NCI-H146 (cell line): ENCODE measurements around the gene TRAF5.
"Not testable (repeated sequence)": the region's sequence is repeated elsewhere in the genome, so short reads cannot be mapped to it uniquely, and the experiment has no call there.

ENCODE experiments used
- DNase-seq: peaks from one replicate; lab custom pipeline; 2025; lab: John Stamatoyannopoulos, UW

The TRAF5 gene

DNA sequence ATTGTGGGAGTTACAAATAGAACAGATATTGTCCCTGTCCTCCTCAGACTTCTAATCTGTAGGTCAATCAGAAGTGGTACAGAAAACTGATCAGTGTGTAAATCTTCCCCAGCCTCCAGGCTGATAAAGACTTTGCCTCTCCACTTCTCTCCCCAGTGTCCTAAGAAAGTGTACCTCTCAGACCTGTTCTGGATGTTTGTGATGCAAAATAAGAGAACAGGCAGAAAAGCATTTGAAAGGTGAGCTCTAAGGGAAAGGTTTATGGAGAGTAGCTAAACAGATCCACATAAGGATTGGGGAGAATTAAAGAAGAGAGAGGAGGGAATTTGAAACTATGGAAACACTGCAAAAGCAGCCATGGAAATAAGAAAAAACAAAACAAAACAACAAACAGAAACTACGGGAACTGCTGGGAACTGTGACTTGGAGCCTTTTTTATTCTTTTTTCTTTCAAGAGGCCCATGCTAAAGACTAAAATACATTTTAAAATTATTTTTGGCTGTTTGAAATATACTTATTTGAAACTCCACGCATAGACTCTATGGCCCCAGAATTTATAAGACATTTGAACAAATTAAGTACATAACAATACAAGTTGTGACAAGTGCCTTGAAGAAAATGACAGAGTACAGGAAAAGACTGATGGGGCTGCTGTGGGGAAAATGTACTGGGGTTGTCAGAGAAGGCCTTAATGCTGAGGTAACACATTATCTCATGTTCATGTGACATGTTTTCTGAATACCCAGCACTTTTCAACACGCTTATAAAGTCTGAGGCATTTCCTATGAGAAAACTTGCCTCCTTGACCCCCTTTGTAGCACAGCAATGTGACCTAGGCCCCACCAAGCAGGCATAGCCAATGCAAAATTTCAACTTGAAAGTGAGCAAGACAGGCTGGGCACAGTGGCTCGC lies 51.2 kb downstream of the TRAF5 start:
- DNase-seq, result no peak

- DNase-seq, result no peak
Measured at GRCh38 chr1:211378844-211379243, 52.2 kb downstream of the TRAF5 start.

DNA sequence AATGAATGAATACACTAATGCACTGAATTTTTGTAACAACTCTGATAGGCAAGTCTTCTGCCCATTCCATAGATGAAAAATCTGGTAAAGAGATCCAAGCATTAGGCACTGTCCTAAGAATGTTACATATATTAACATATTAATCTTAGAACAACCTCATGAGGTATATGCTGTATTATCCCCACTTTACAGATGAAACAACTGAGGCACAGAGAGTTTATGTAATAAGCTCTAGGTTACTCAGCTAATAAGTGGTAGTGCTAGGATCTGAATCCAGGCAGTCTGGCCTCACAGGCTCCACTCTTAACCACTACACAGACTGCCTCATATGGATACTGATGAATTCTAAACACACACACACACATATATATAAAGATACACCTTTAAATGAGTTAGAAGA lies 52.8 kb downstream of the TRAF5 start:
- DNase-seq, result no peak

GRCh38 chr1:211381481-211382181 lies 55.0 kb downstream of the TRAF5 start:
- no peak for DNase-seq

DNA sequence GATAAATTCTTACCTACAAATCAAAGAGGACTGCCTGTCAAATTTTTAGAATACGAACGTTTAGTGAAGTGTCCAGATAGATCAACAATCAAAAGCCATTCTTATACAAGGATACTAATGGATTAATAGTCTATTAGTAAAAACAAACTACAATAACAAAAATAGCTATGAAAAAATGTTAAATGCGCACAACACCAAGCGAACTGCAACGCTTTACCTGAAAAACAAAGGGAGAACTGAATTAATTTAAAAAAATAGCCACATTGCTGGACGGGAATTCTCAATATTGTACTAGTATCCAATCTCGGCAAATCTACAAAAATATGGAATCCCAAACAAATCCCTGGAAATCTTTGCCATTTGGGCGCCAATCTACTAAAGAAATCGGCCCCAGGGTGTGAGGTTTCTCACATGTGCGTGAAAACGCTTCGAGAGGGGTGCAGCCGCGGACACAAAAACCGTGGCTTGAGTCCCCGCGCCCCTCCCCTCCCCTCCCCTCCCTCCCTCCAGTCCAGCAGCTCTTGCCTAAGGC lies 55.6 kb downstream of the TRAF5 start:
- no peak for DNase-seq

DNA sequence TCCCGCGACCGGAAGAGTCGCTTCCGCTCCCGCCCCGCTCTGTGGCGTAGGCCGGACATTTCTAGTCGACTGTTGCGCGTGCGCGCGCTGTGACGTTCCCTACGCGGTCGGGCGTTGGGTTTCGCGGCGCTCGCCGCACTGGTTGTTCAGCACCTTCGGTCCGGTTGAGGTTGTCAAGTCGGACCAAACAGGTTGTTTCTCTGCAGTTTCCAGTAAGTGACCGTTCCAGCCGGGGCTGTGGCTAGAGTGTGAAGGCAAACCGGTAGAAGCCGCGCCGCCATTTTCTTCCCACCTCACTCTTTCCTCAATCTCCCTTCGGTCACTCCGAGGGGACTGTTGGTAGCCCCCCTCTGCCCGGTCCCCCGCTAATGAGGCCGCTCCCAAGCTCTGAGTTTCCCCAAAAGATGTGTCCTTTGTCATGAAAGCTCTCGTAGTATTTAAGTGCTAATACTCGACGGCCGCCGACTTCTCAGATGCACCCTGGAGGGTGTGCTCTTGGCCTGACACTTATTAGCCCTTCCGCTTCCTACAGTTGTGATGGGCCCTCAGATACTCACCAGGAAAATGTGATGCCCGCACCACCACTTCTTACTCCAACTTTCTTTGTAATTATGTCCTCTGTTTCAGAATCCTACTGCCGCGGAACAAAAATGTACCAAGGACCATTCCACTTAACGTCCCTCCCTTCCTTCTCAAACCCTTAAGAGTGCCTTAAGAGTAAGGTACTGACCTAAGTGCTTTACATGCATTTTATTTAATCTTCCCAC lies 56.3 kb downstream of the TRAF5 start:
- DNase-seq, result peak; percentile 97

- DNase-seq, result no peak
Measured at GRCh38 chr1:211384524-211384923, 57.9 kb downstream of the TRAF5 start.

- DNase-seq, result no peak
Measured at GRCh38 chr1:211386921-211387320, 60.3 kb downstream of the TRAF5 start.

DNA sequence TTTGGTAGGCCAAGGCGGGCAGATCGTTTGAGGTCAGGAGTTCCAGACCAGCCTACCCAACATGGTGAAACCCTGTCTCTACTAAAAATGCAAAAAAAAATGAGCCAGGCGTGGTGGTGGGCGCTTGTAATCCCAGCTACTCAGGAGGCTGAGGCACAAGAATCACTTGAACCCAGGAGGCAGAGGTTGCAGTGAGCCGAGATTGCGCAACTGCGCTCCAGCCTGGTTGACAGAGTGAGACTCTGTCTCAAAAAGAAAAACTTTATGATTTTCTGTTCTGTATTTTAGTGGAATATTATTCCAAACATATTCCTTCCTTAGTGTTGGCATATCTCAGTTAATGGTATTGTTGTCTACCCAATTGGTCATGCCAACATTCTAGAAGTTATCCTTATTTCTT lies 64.2 kb downstream of the TRAF5 start:
- DNase-seq, result not testable (repeated sequence)

- DNase-seq, result no peak
Measured at GRCh38 chr1:211393203-211393602, 66.6 kb downstream of the TRAF5 start.

DNA sequence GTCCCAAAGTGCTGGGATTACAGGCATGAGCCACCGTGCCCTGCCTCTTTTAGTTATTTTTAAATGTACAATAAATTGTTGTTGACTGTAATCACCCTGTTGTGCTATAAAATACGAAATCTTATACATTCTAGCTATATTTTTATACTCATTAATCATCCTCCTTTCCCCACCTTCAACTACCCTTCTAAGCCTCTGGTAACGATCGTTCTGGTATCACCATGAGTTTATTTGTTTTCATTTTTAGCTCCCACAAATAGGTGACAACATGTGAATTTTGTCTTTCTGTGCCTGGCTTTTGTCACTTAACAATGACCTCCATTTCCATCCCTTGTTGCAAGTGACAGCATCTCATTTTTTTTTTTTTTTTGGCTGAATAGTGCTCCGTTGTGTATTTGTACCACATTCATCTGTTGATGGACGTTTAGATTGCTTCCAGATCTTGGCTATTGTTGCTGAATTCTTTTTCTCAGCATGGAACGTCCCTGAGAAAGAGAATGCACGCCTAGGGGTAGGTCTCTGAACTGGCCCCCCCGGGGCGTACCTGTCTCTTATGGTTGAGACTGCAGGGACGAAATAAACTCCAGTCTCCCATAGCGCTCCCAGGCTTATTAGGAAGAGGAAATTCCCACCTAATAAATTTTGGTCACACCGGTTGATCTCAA lies 71.8 kb downstream of the TRAF5 start:
- not testable (repeated sequence) for DNase-seq

- not testable (repeated sequence) for DNase-seq
Measured at GRCh38 chr1:211399851-211400393, 73.3 kb downstream of the TRAF5 start.

DNA sequence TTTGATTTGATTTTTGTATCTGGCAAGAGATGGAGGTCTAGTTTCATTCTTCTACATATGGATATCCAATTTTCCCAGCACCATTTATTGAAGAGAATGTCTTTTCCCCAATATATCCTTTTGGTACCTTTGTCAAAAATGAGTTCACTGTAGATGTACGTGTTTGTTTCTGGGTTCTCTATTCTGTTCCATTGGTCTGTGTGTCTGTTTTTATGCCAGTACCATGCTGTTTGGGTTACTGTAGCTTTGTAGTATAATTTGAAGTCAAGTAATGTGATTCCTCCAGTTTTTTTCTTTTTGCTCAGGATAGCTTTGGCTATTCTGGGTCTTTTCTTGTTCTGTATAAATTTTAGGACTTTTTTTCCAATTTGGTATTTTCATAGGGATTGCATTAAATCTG lies 75.1 kb downstream of the TRAF5 start:
- not testable (repeated sequence) for DNase-seq

GRCh38 chr1:211406086-211406485 lies 79.5 kb downstream of the TRAF5 start:
- DNase-seq, result not testable (repeated sequence)

DNA sequence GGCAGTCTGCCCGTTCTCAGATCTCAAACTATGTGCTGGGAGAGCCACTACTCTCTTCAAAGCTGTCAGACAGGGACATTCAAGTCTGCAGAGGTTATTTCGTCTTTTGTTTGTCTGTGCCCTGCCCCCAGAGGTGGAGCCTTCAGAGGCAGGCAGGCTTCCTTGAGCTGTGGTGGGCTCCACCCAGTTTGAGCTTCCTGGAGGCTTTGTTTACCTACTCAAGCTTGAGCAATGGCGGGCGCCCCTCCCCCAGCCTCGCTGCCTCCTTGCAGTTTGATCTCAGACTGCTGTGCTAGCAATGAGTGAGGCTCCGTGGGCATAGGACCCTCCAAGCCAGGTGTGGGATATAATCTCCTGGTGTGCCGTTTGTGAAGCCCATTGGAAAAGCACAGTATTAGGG lies 81.1 kb downstream of the TRAF5 start:
- not testable (repeated sequence) for DNase-seq

DNA sequence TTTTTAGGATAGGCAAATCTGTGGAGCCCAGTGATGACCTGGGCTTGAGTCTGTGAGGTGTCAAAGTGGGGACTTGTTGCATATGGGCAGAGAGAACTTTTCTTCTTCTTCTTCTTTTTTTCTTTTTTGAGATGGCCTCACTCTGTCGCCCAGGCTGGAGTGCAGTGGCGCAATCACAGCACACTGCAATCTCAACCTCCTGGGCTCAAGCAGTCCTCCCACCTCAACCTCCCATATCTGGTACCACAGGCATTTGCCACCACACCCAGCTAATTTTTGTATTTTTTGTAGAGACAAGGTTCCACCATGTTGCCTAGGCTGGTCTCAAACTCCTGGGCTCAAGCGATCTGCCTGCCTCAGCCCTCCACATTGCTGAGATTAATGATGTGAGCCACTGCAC lies 85.0 kb downstream of the TRAF5 start:
- DNase-seq, result no peak

GRCh38 chr1:211415700-211416099 lies 89.1 kb downstream of the TRAF5 start:
- no peak for DNase-seq

GRCh38 chr1:211416246-211416627 lies 89.6 kb downstream of the TRAF5 start:
- peak; percentile 55 for DNase-seq

GRCh38 chr1:211416628-211417323 lies 90.1 kb downstream of the TRAF5 start:
- DNase-seq, result peak; percentile 57

DNA sequence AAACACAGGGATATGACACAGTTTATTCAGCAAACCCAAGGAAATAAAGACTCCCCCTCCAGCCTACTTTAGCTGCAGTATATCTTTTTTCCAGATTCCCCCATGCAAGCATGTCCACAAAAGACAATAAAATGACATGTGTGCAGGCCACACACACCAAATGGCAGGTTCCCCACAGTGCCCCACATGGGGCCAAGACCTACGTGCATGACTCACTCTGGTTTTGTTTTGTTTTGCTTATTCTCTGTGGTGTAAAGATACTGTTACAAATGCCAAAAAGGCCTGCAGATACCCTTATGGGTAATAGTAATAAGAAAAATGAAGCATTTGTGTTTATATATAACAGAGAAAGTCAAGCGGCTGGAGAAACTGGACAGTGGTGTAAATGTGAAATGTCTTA lies 93.8 kb downstream of the TRAF5 start:
- peak; percentile 75 for DNase-seq
